ENCODE data around the gene CHD9. TPM values are rescaled to one million over a fixed set of nuclear protein-coding genes. Genes with fewer than 3 reads are reported as not detected.

CHD9 gene
- polyA plus RNA-seq, 1 donor from 2014 or later, result 69.3 TPM

- Histone ChIP-seq H3K4me3 (ENCODE audit: low read length) (no peak overlapping the region), H3K79me2 (replicated peaks; ENCODE audit: insufficient read depth, low read length) (no peaks in the 10 kb centered on the region), H3K9me2 (ENCODE audit: insufficient read depth, low read length) (no peaks in the 10 kb centered on the region), H3K9ac (ENCODE audit: low read length) (no peak overlapping the region), H3K9me3 (ENCODE audit: low read length) (no peaks in the 10 kb centered on the region), H4K20me1 (ENCODE audit: insufficient read depth) (no peaks in the 10 kb centered on the region), H3K4me2 (ENCODE audit: low read length) (no peak overlapping the region), H3K27ac (ENCODE audit: low read length) (no peak overlapping the region), H3F3A (ENCODE audit: insufficient read depth, low read length, poor library complexity, severe bottlenecking) (no peaks in the 10 kb centered on the region), H3K27me3 (ENCODE audit: insufficient read depth, low read depth, low read length) (no peaks in the 10 kb centered on the region), H3K36me3 (ENCODE audit: insufficient read depth, low read length) (peaks cover 12% of the 10 kb centered on the region), H2AFZ (ENCODE audit: low read depth, low read length) (no peak overlapping the region)
- TF ChIP-seq EP300 (conservative IDR thresholded peaks at IDR 0.05; ENCODE audit: poor library complexity, severe bottlenecking) (no peak), SMC3 (conservative IDR thresholded peaks at IDR 0.05; ENCODE audit: poor library complexity) (no peak), CTCF (IDR thresholded peaks at IDR 0.05; ENCODE audit: poor library complexity, severe bottlenecking) (no peak), MXI1 (conservative IDR thresholded peaks at IDR 0.05; ENCODE audit: poor library complexity, severe bottlenecking) (no peak), TAF1 (IDR thresholded peaks at IDR 0.05; ENCODE audit: low read depth) (no peak), EZH2 (IDR thresholded peaks at IDR 0.05; ENCODE audit: borderline replicate concordance, insufficient read depth, low read length, poor library complexity, severe bottlenecking) (no peak), RAD21 (conservative IDR thresholded peaks at IDR 0.05) (no peak), POLR2AphosphoS5 (IDR thresholded peaks at IDR 0.05) (no peak), REST (IDR thresholded peaks at IDR 0.05; ENCODE audit: borderline replicate concordance) (no peak)
Measured at GRCh38 chr16:53232826-53233529, 178.2 kb downstream of the CHD9 start.

- Histone ChIP-seq H3K79me2 (replicated peaks; ENCODE audit: insufficient read depth, low read length) (no peaks in the 10 kb centered on the region), H3K9ac (ENCODE audit: low read length) (no peak overlapping the region), H3F3A (ENCODE audit: insufficient read depth, low read length, poor library complexity, severe bottlenecking) (no peaks in the 10 kb centered on the region), H3K9me3 (ENCODE audit: low read length) (no peaks in the 10 kb centered on the region), H3K27ac (ENCODE audit: low read length) (no peak overlapping the region), H4K20me1 (ENCODE audit: insufficient read depth) (no peaks in the 10 kb centered on the region), H3K4me3 (ENCODE audit: low read length) (no peak overlapping the region), H3K4me2 (ENCODE audit: low read length) (no peak overlapping the region), H2AFZ (ENCODE audit: low read depth, low read length) (no peak overlapping the region), H3K36me3 (ENCODE audit: insufficient read depth, low read length) (peaks cover 18% of the 10 kb centered on the region), H3K27me3 (ENCODE audit: insufficient read depth, low read depth, low read length) (no peaks in the 10 kb centered on the region), H3K9me2 (ENCODE audit: insufficient read depth, low read length) (no peaks in the 10 kb centered on the region)
- no peak for TF ChIP-seq EP300 (conservative IDR thresholded peaks at IDR 0.05; ENCODE audit: poor library complexity, severe bottlenecking)
Measured at GRCh38 chr16:53234836-53235235, 180.0 kb downstream of the CHD9 start.

All from neural cell (in vitro differentiated cells).